Activated naive CD8-positive, alpha-beta T cell treated with anti-CD3 and anti-CD28 coated beads, Interleukin-2, amount 10 ng/mL, durations not matched to agents 7 days and 5 days (primary cell): Measurements from ENCODE around the gene ZBTB42. TPM values are rescaled to one million over a fixed set of nuclear protein-coding genes. Genes with fewer than 3 reads are reported as not detected.

Experiments used
- ATAC-seq: fragments of 150-1000 bp; cut with Tn5 transposase; one replicate; pipeline ENCODE4 v1.10.0; 2021; ENCODE audit warnings: low read depth, moderate library complexity
- POLR2A ChIA-PET: fragments of 350-600 bp; sonication (Branson Sonifier 250); formaldehyde crosslinking; loops from one replicate; lab custom pipeline; 2021; ENCODE audit warnings: antibody characterized with exemption; lab: Charles Lee
- DNase-seq: peaks from one replicate; pipeline ENCODE4 v3.0.0; 2021
- H3K27ac Mint-ChIP-seq: one replicate; pipeline ENCODE4 v1.8.0; 2022; ENCODE audit warnings: mild to moderate bottlenecking, mixed read lengths
- H3K27me3 Mint-ChIP-seq: one replicate; pipeline ENCODE4 v1.8.0; 2022; ENCODE audit warnings: mild to moderate bottlenecking, moderate library complexity, mixed read lengths
- H3K36me3 Mint-ChIP-seq: one replicate; pipeline ENCODE4 v1.8.0; 2021; ENCODE audit warnings: mild to moderate bottlenecking, mixed read lengths
- H3K4me1 Mint-ChIP-seq: one replicate; pipeline ENCODE4 v1.8.0; 2021; ENCODE audit warnings: mixed read lengths
- H3K4me3 Mint-ChIP-seq: one replicate; pipeline ENCODE4 v1.8.0; 2022; ENCODE audit warnings: mild to moderate bottlenecking, moderate library complexity, mixed read lengths
- H3K9me3 Mint-ChIP-seq: one replicate; pipeline ENCODE4 v1.8.0; 2021; ENCODE audit warnings: mixed read lengths
- total RNA-seq, 2 experiments: library from RNA; stranded (reverse); gene quantifications; one replicate each; pipeline ENCODE4 v1.2.3, GENCODE V29; 2021

The ZBTB42 gene
- total RNA-seq, 2 experiments from 2014 or later, result 6.7 to 6.9 TPM

GRCh38 chr14:104758981-104759969 lies 41.6 kb upstream of the ZBTB42 start:
- Mint-ChIP-seq H3K4me3 (no peak overlapping the region), H3K4me1 (peaks cover 36% of the 10 kb centered on the region), H3K27me3 (no peaks in the 10 kb centered on the region), H3K9me3 (no peaks in the 10 kb centered on the region), H3K27ac (peak overlapping the region; percentile 48), H3K36me3 (peaks cover 23% of the 10 kb centered on the region)
- ATAC-seq (no peak), DNase-seq (no peak)
- POLR2A ChIA-PET, result no interaction called here

- ATAC-seq (no peak), DNase-seq (no peak)
- Mint-ChIP-seq H3K36me3 (peaks cover 15% of the 10 kb centered on the region), H3K27me3 (no peaks in the 10 kb centered on the region), H3K4me1 (peaks cover 5% of the 10 kb centered on the region), H3K27ac (no peak overlapping the region), H3K4me3 (no peak overlapping the region), H3K9me3 (no peaks in the 10 kb centered on the region)
- POLR2A ChIA-PET, result no interaction called here
These were observed 35.4 kb upstream of the ZBTB42 start for GRCh38 chr14:104765517-104765916.

- DNase-seq (no peak), ATAC-seq (no peak)
- H3K9me3 Mint-ChIP-seq, result no peaks in the 10 kb centered on the region
- no peak overlapping the region for H3K27ac Mint-ChIP-seq
- peaks cover 5% of the 10 kb centered on the region for H3K4me1 Mint-ChIP-seq
- POLR2A ChIA-PET, result no interaction called here
- no peaks in the 10 kb centered on the region for H3K27me3 Mint-ChIP-seq
- peaks cover 20% of the 10 kb centered on the region for H3K36me3 Mint-ChIP-seq
- H3K4me3 Mint-ChIP-seq, result no peak overlapping the region
These were observed 34.5 kb upstream of the ZBTB42 start for GRCh38 chr14:104766256-104766862.

GRCh38 chr14:104766863-104767633 lies 33.9 kb upstream of the ZBTB42 start:
- H3K9me3 Mint-ChIP-seq, result no peaks in the 10 kb centered on the region
- peaks cover 23% of the 10 kb centered on the region for H3K36me3 Mint-ChIP-seq
- H3K27ac Mint-ChIP-seq, result no peak overlapping the region
- no peak overlapping the region for H3K4me3 Mint-ChIP-seq
- ATAC-seq (no peak), DNase-seq (no peak)
- H3K27me3 Mint-ChIP-seq, result no peaks in the 10 kb centered on the region
- H3K4me1 Mint-ChIP-seq, result peaks cover 5% of the 10 kb centered on the region
- POLR2A ChIA-PET, result interaction anchor here (1.5 kb wide), 1 partner anchor 15 kb away, joined by 4 read pairs; the partner anchor contains the start of gene SIVA1

GRCh38 chr14:104767634-104767918 lies 33.3 kb upstream of the ZBTB42 start:
- ATAC-seq, result no peak
- no peak overlapping the region for H3K4me3 Mint-ChIP-seq
- H3K27ac Mint-ChIP-seq, result no peak overlapping the region
- H3K36me3 Mint-ChIP-seq, result peaks cover 21% of the 10 kb centered on the region
- POLR2A ChIA-PET, result interaction anchor here (1.4 to 1.5 kb wide), 2 partner anchors 15 to 33 kb away, joined by 4 to 6 read pairs; partner anchors contain the start of genes SIVA1 and ZBTB42
- no peak for DNase-seq
- no peaks in the 10 kb centered on the region for H3K27me3 Mint-ChIP-seq
- no peaks in the 10 kb centered on the region for H3K9me3 Mint-ChIP-seq
- H3K4me1 Mint-ChIP-seq, result peaks cover 3% of the 10 kb centered on the region

- Mint-ChIP-seq H3K4me1 (peaks cover 3% of the 10 kb centered on the region), H3K27ac (peak overlapping the region; percentile 16), H3K4me3 (no peak overlapping the region), H3K27me3 (no peaks in the 10 kb centered on the region), H3K36me3 (peaks cover 21% of the 10 kb centered on the region), H3K9me3 (no peaks in the 10 kb centered on the region)
- DNase-seq (peak; percentile 97), ATAC-seq (peak; percentile 94)
- POLR2A ChIA-PET, result interaction anchor here (0.8 to 1.7 kb wide), 8 partner anchors 16 to 91 kb away, joined by 3 to 10 read pairs (median 4); partner anchors contain the start of genes SIVA1 and ZBTB42
These were observed 32.2 kb upstream of the ZBTB42 start for GRCh38 chr14:104768437-104769323.

- no peak overlapping the region for H3K27ac Mint-ChIP-seq
- H3K9me3 Mint-ChIP-seq, result no peaks in the 10 kb centered on the region
- POLR2A ChIA-PET, result interaction anchor here (0.7 to 1.7 kb wide), 8 partner anchors 17 to 91 kb away, joined by 3 to 10 read pairs (median 3); partner anchors contain the start of gene SIVA1
- no peaks in the 10 kb centered on the region for H3K27me3 Mint-ChIP-seq
- no peak overlapping the region for H3K4me3 Mint-ChIP-seq
- ATAC-seq (no peak), DNase-seq (no peak)
- H3K36me3 Mint-ChIP-seq, result peaks cover 23% of the 10 kb centered on the region
- peaks cover 3% of the 10 kb centered on the region for H3K4me1 Mint-ChIP-seq
These were observed 31.4 kb upstream of the ZBTB42 start for GRCh38 chr14:104769324-104770071.

GRCh38 chr14:104770072-104770579 lies 30.8 kb upstream of the ZBTB42 start:
- ATAC-seq, result no peak
- Mint-ChIP-seq H3K4me3 (no peak overlapping the region), H3K27ac (no peak overlapping the region), H3K36me3 (peaks cover 23% of the 10 kb centered on the region), H3K9me3 (no peaks in the 10 kb centered on the region), H3K27me3 (no peaks in the 10 kb centered on the region), H3K4me1 (peaks cover 3% of the 10 kb centered on the region)
- DNase-seq, result no peak
- POLR2A ChIA-PET, result interaction anchor here (0.7 to 1.0 kb wide), 4 partner anchors 17 to 56 kb away, joined by 3 to 4 read pairs (median 3); partner anchors contain the start of gene SIVA1

GRCh38 chr14:104770851-104771272 lies 30.0 kb upstream of the ZBTB42 start:
- H3K27ac Mint-ChIP-seq, result no peak overlapping the region
- H3K9me3 Mint-ChIP-seq, result no peaks in the 10 kb centered on the region
- H3K4me1 Mint-ChIP-seq, result peaks cover 3% of the 10 kb centered on the region
- POLR2A ChIA-PET, result interaction anchor here (0.5 to 1.0 kb wide), 2 partner anchors 18 to 44 kb away, joined by 3 read pairs; partner anchors contain the start of gene SIVA1
- no peak for DNase-seq
- peaks cover 22% of the 10 kb centered on the region for H3K36me3 Mint-ChIP-seq
- no peaks in the 10 kb centered on the region for H3K27me3 Mint-ChIP-seq
- no peak overlapping the region for H3K4me3 Mint-ChIP-seq
- ATAC-seq, result no peak

GRCh38 chr14:104771374-104771773 lies 29.5 kb upstream of the ZBTB42 start:
- DNase-seq (no peak), ATAC-seq (no peak)
- Mint-ChIP-seq H3K9me3 (no peaks in the 10 kb centered on the region), H3K4me3 (no peak overlapping the region), H3K4me1 (peaks cover 3% of the 10 kb centered on the region), H3K36me3 (peaks cover 26% of the 10 kb centered on the region), H3K27ac (no peak overlapping the region), H3K27me3 (no peaks in the 10 kb centered on the region)
- POLR2A ChIA-PET, result interaction anchor here (0.5 to 1.0 kb wide), 2 partner anchors 19 to 43 kb away, joined by 3 read pairs; partner anchors contain the start of gene SIVA1

GRCh38 chr14:104771918-104772706 lies 28.8 kb upstream of the ZBTB42 start:
- Mint-ChIP-seq H3K9me3 (no peaks in the 10 kb centered on the region), H3K36me3 (peaks cover 30% of the 10 kb centered on the region), H3K27me3 (no peaks in the 10 kb centered on the region), H3K27ac (no peak overlapping the region), H3K4me3 (no peak overlapping the region), H3K4me1 (peaks cover 3% of the 10 kb centered on the region)
- DNase-seq (no peak), ATAC-seq (no peak)
- POLR2A ChIA-PET, result no interaction called here
